ENCODE measurements around the gene LINGO3. TPM values are rescaled to one million over a fixed set of nuclear protein-coding genes. Genes with fewer than 3 reads are reported as not detected.

LINGO3 gene
- polyA plus RNA-seq, 1 donor from 2014 or later, result 2.7 TPM

GRCh38 chr19:2306971-2307370 is 983 bp downstream of the LINGO3 start:
- no peak overlapping the region for H3K9ac ChIP-seq (ENCODE audit: low read length)
- H3K9me2 ChIP-seq (ENCODE audit: insufficient read depth, low read length), result no peaks in the 10 kb centered on the region
- H3F3A ChIP-seq (ENCODE audit: insufficient read depth, low read length, poor library complexity, severe bottlenecking), result no peaks in the 10 kb centered on the region
- no peak overlapping the region for H2AFZ ChIP-seq (ENCODE audit: low read depth, low read length)
- H3K4me2 ChIP-seq (ENCODE audit: low read length), result no peak overlapping the region
- no peak overlapping the region for H3K4me3 ChIP-seq (ENCODE audit: low read length)
- H4K20me1 ChIP-seq (ENCODE audit: insufficient read depth), result no peaks in the 10 kb centered on the region
- no peak overlapping the region for H3K27ac ChIP-seq (ENCODE audit: low read length)
- no peaks in the 10 kb centered on the region for H3K9me3 ChIP-seq (ENCODE audit: low read length)
- TF ChIP-seq MXI1 (conservative IDR thresholded peaks at IDR 0.05; ENCODE audit: poor library complexity, severe bottlenecking), result no peak
- no peak for TF ChIP-seq SMC3 (conservative IDR thresholded peaks at IDR 0.05; ENCODE audit: poor library complexity)
- TF ChIP-seq, protein P1, sequence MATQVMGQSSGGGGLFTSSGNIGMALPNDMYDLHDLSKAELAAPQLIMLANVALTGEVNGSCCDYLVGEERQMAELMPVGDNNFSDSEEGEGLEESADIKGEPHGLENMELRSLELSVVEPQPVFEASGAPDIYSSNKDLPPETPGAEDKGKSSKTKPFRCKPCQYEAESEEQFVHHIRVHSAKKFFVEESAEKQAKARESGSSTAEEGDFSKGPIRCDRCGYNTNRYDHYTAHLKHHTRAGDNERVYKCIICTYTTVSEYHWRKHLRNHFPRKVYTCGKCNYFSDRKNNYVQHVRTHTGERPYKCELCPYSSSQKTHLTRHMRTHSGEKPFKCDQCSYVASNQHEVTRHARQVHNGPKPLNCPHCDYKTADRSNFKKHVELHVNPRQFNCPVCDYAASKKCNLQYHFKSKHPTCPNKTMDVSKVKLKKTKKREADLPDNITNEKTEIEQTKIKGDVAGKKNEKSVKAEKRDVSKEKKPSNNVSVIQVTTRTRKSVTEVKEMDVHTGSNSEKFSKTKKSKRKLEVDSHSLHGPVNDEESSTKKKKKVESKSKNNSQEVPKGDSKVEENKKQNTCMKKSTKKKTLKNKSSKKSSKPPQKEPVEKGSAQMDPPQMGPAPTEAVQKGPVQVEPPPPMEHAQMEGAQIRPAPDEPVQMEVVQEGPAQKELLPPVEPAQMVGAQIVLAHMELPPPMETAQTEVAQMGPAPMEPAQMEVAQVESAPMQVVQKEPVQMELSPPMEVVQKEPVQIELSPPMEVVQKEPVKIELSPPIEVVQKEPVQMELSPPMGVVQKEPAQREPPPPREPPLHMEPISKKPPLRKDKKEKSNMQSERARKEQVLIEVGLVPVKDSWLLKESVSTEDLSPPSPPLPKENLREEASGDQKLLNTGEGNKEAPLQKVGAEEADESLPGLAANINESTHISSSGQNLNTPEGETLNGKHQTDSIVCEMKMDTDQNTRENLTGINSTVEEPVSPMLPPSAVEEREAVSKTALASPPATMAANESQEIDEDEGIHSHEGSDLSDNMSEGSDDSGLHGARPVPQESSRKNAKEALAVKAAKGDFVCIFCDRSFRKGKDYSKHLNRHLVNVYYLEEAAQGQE (IDR thresholded peaks at IDR 0.05; ENCODE audit: borderline replicate concordance), result no peak
- no peak for TF ChIP-seq EP300 (conservative IDR thresholded peaks at IDR 0.05; ENCODE audit: poor library complexity, severe bottlenecking)
- no peak for TF ChIP-seq POLR2AphosphoS5 (IDR thresholded peaks at IDR 0.05)
- no peak for TF ChIP-seq RAD21 (conservative IDR thresholded peaks at IDR 0.05)
- TF ChIP-seq EZH2 (IDR thresholded peaks at IDR 0.05; ENCODE audit: borderline replicate concordance, insufficient read depth, low read length, poor library complexity, severe bottlenecking), result no peak
- no peak for TF ChIP-seq TAF1 (IDR thresholded peaks at IDR 0.05; ENCODE audit: low read depth)
- TF ChIP-seq CTCF (IDR thresholded peaks at IDR 0.05; ENCODE audit: poor library complexity, severe bottlenecking), result no peak
- peaks cover 15% of the 10 kb centered on the region for H3K27me3 ChIP-seq (ENCODE audit: insufficient read depth, low read depth, low read length)
- no peaks in the 10 kb centered on the region for H3K36me3 ChIP-seq (ENCODE audit: insufficient read depth, low read length)
- H3K79me2 ChIP-seq (replicated peaks; ENCODE audit: insufficient read depth, low read length), result no peaks in the 10 kb centered on the region

DNA sequence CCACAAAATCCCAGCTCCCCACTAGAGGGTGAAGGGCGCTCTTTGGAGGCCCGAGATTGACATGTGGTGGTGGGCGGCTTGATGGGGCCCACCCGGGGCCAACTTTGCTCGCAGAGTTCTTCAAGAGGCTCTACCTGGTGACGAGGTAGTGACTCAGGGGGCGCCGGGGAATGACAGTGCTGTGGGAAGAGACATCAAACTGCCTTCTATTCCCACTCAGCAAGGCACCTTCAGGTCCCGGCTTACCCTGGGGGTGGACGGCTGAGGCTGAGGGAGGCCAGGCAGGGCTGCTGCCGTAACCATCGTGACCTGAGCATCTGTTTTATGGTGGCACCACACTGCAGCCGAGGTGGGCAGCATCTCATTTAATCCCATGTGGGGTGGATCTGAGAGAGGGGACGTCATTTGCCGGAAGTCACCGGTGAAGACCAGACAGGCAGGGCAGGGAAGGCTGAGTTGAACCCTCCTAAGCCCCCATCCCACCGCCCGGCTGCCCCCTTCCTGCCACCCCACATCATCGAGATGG is 1.6 kb downstream of the LINGO3 start:
- TF ChIP-seq RAD21 (conservative IDR thresholded peaks at IDR 0.05) (no peak), EP300 (conservative IDR thresholded peaks at IDR 0.05; ENCODE audit: poor library complexity, severe bottlenecking) (no peak), POLR2AphosphoS5 (IDR thresholded peaks at IDR 0.05) (no peak), CTCF (IDR thresholded peaks at IDR 0.05; ENCODE audit: poor library complexity, severe bottlenecking) (no peak), MXI1 (conservative IDR thresholded peaks at IDR 0.05; ENCODE audit: poor library complexity, severe bottlenecking) (no peak), EZH2 (IDR thresholded peaks at IDR 0.05; ENCODE audit: borderline replicate concordance, insufficient read depth, low read length, poor library complexity, severe bottlenecking) (no peak), SMC3 (conservative IDR thresholded peaks at IDR 0.05; ENCODE audit: poor library complexity) (no peak), TAF1 (IDR thresholded peaks at IDR 0.05; ENCODE audit: low read depth) (no peak)
- TF ChIP-seq, protein P1 (IDR thresholded peaks at IDR 0.05; ENCODE audit: borderline replicate concordance), result no peak
- peaks cover 15% of the 10 kb centered on the region for H3K27me3 ChIP-seq (ENCODE audit: insufficient read depth, low read depth, low read length)

More for the DNA sequence above, 1.6 kb downstream of the LINGO3 start:
- H2AFZ ChIP-seq (ENCODE audit: low read depth, low read length), result no peak overlapping the region
- H3K79me2 ChIP-seq (replicated peaks; ENCODE audit: insufficient read depth, low read length), result no peaks in the 10 kb centered on the region
- H3F3A ChIP-seq (ENCODE audit: insufficient read depth, low read length, poor library complexity, severe bottlenecking), result no peaks in the 10 kb centered on the region
- H3K9ac ChIP-seq (ENCODE audit: low read length), result no peak overlapping the region
- no peak overlapping the region for H3K27ac ChIP-seq (ENCODE audit: low read length)
- no peaks in the 10 kb centered on the region for H3K9me3 ChIP-seq (ENCODE audit: low read length)
- H3K36me3 ChIP-seq (ENCODE audit: insufficient read depth, low read length), result no peaks in the 10 kb centered on the region
- no peak overlapping the region for H3K4me3 ChIP-seq (ENCODE audit: low read length)
- H3K4me2 ChIP-seq (ENCODE audit: low read length), result no peak overlapping the region
- H3K9me2 ChIP-seq (ENCODE audit: insufficient read depth, low read length), result no peaks in the 10 kb centered on the region
- no peaks in the 10 kb centered on the region for H4K20me1 ChIP-seq (ENCODE audit: insufficient read depth)

Measured in neural cell (in vitro differentiated cells).